Thoracic aorta (tissue), 2 donors: Measurements from ENCODE around the gene MTERF1. TPM values are rescaled to one million over a fixed set of nuclear protein-coding genes. Genes with fewer than 3 reads are reported as not detected.

Source experiments
- ATAC-seq: fragments of 150-250 bp; one replicate; pipeline ENCODE4 v1.8.0; 2017; ENCODE audit warnings: low read depth; ENCODE audit not compliant: insufficient number of reproducible peaks, low FRiP score
- DNase-seq: peaks from one replicate; pipeline ENCODE4 v3.0.0-alpha.2; 2020; ENCODE audit warnings: low spot score
- H3K27ac ChIP-seq, 2 donors: fragments of 200-600 bp; sonication (generic); 1 replicate in 1 of 2; 2 replicates in 1 of 2; pipeline ENCODE4 v1.5.1; 2016; ENCODE audit warnings: mild to moderate bottlenecking in 2 of 2, moderate library complexity in 2 of 2
- H3K27me3 ChIP-seq: fragments of 200-600 bp; sonication (generic); replicated peaks from 2 replicates; pipeline ENCODE4 v1.6.0; 2016; ENCODE audit warnings: mild to moderate bottlenecking; ENCODE audit not compliant: insufficient read depth
- H3K36me3 ChIP-seq: fragments of 200-600 bp; sonication (generic); one replicate; pipeline ENCODE4 v1.5.1; 2016
- H3K4me1 ChIP-seq, 2 donors: fragments of 200-600 bp; sonication (generic); 1 replicate in 1 of 2; 2 replicates in 1 of 2; pipeline versions ENCODE4 v1.5.1 to v1.6.0; 2016; ENCODE audit warnings: low read depth in 2 of 2, mild to moderate bottlenecking in 1 of 2; ENCODE audit not compliant: control insufficient read depth in 1 of 2
- H3K4me3 ChIP-seq: fragments of 200-600 bp; sonication (generic); 2 replicates; pipeline ENCODE4 v1.5.1; 2016; ENCODE audit warnings: mild to moderate bottlenecking
- H3K9me3 ChIP-seq: fragments of 200-600 bp; sonication (generic); 2 replicates; pipeline ENCODE4 v1.5.1; 2016
- total RNA-seq, 2 donors: library from RNA; depleted of rRNA; stranded (reverse); fragments of >200 nt; gene quantifications; one replicate each; pipeline versions ENCODE4 v1.1.0 to v1.2.3, GENCODE V29; 2016
- TF ChIP-seq, protein P1 (sequence below): fragments of 200-600 bp; sonication (generic); IDR thresholded peaks from one replicate; pipeline ENCODE4 v1.5.1; 2019; ENCODE audit warnings: antibody characterized with exemption

MTERF1 gene, protein sequence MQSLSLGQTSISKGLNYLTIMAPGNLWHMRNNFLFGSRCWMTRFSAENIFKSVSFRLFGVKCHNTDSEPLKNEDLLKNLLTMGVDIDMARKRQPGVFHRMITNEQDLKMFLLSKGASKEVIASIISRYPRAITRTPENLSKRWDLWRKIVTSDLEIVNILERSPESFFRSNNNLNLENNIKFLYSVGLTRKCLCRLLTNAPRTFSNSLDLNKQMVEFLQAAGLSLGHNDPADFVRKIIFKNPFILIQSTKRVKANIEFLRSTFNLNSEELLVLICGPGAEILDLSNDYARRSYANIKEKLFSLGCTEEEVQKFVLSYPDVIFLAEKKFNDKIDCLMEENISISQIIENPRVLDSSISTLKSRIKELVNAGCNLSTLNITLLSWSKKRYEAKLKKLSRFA
- total RNA-seq = 10 to 100 TPM in 1 of 2 donors, 1 to 10 TPM in 1; 6.1 to 13.3 TPM

DNA sequence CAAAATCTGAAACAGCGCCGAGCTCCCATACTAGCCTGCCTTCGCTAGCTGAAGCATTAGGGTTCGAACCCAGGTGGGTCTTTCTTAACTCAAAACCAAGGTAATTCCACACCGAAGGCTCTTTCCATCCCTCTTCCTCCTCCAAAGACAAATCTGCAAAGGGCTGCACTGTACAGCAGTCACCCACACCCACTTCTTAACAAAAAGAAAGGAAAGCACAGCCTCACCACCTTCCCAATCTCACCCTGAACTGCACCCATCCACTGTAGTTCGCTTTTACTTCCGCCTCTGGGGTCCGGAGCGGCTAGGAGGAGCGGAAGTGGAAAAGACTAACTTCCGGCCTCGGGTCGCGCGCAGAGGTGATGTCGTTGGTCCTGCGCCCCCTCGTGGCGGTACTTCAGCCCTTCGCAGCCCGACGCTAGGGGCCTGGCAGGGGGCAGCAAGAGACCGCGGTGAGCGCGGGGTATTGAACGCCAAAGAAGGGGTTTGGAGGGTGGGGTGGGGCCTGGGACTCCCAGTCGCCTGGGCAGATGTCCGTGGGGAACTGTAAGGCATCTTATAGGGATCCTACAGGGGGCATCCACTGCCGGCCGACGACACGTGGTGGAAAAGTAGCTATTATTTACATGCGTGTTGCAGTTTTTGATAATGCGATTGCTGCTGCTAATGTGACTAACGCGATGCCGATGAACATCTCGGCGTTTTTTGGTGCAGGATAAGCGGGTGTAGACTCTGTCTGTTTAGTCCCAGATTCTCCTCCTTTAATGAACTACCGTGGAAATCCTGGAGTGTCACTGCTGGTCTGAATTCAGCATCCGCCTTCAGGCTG, at the start of gene MTERF1:
Gene MTERF1, minus strand, starts transcription at position 290 of the 829 bp plus-strand sequence. CDS start 619 bp downstream, outside the sequence.
- H3K9me3 ChIP-seq = no peaks in the 10 kb centered on the region
- H3K4me3 ChIP-seq = peak within 1 kb of the TSS; percentile 76
- H3K27me3 ChIP-seq = no peaks in the 10 kb centered on the region
- TF ChIP-seq, protein P1, sequence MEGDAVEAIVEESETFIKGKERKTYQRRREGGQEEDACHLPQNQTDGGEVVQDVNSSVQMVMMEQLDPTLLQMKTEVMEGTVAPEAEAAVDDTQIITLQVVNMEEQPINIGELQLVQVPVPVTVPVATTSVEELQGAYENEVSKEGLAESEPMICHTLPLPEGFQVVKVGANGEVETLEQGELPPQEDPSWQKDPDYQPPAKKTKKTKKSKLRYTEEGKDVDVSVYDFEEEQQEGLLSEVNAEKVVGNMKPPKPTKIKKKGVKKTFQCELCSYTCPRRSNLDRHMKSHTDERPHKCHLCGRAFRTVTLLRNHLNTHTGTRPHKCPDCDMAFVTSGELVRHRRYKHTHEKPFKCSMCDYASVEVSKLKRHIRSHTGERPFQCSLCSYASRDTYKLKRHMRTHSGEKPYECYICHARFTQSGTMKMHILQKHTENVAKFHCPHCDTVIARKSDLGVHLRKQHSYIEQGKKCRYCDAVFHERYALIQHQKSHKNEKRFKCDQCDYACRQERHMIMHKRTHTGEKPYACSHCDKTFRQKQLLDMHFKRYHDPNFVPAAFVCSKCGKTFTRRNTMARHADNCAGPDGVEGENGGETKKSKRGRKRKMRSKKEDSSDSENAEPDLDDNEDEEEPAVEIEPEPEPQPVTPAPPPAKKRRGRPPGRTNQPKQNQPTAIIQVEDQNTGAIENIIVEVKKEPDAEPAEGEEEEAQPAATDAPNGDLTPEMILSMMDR = peak; percentile 94
- H3K27ac ChIP-seq = no peak within 1 kb of the TSS
- peaks cover 4 to 16% of the 10 kb centered on the region in 2 donors for H3K4me1 ChIP-seq
- DNase-seq = peak; percentile 71
- H3K36me3 ChIP-seq = no peaks in the 10 kb centered on the region
- peak; percentile 91 for ATAC-seq

DNA sequence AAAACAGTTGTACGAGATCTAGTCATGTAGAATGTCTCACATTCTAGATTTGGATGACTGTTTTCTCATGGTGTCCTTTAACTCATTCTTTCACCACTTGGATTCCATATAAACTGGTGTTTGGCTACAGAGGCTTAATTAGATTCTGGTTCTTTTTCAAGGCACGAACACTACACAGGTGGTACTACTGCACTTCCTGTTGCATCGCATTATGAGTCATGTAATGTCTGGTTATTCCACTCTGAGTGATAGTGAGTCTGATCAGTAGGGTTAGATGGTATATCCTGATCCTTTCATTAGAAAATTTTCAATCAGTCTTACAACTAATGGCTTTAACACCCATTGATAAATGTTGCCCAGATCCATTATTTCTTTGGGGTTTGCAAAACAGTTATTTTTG, 49.0 kb upstream of the MTERF1 start:
- no peak overlapping the region for H3K27ac ChIP-seq

DNA sequence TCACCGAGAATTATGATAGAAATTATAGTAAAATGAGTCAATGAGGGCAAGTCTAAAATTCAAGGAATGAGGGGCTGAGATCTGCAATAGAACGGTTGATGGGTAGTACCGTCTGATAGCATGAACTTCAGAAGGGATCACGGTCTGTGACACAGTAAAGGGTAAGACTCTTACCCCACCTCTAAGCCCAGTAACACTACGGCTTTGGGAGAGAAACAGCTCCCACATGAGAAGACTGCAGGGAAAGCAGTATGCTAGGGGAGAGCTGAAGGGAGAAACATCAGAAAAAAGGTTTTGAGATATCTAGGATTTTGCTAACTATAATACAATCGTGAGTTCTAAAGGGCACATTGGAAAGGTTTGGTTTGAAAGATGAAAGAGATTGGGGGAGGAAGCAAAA, 47.4 kb upstream of the MTERF1 start:
- no peaks in the 10 kb centered on the region for H3K27me3 ChIP-seq
- no peak overlapping the region for H3K4me3 ChIP-seq
- no peak overlapping the region for H3K27ac ChIP-seq
- H3K9me3 ChIP-seq = no peaks in the 10 kb centered on the region
- no peaks in the 10 kb centered on the region for H3K4me1 ChIP-seq
- TF ChIP-seq, protein P1 = no peak
- no peak for ATAC-seq
- no peak for DNase-seq
- H3K36me3 ChIP-seq = no peaks in the 10 kb centered on the region

More for the DNA sequence above, 49.0 kb upstream of the MTERF1 start:
- H3K4me1 ChIP-seq = no peaks in the 10 kb centered on the region
- ATAC-seq (no peak), DNase-seq (no peak)
- no peaks in the 10 kb centered on the region for H3K9me3 ChIP-seq
- TF ChIP-seq, protein P1 = no peak
- H3K4me3 ChIP-seq = no peak overlapping the region
- H3K27me3 ChIP-seq = no peaks in the 10 kb centered on the region
- no peaks in the 10 kb centered on the region for H3K36me3 ChIP-seq

DNA sequence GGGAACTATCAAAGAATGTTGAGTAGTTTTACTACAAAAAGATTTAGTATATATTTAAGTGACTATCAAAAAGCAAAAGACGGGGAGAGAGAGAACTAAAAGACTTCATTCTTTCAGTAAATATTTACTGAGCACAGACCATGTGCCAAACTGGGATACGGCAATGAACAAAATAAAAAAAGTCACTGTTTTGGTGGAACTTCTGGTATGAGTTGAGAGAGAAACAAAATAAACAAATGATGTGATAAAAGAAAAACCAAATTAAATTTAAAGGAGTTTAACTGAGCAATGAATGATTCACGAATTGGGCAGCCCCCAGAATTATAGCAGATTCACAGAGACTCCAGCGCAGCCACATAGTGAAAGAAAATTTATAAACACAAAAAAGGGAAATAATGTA, 42.4 kb upstream of the MTERF1 start:
- DNase-seq = no peak
- no peak overlapping the region for H3K4me3 ChIP-seq
- no peaks in the 10 kb centered on the region for H3K36me3 ChIP-seq
- H3K9me3 ChIP-seq = no peaks in the 10 kb centered on the region
- TF ChIP-seq, protein P1 = no peak
- H3K27me3 ChIP-seq = no peaks in the 10 kb centered on the region
- ATAC-seq = no peak
- H3K27ac ChIP-seq = no peak overlapping the region
- no peaks in the 10 kb centered on the region for H3K4me1 ChIP-seq

DNA sequence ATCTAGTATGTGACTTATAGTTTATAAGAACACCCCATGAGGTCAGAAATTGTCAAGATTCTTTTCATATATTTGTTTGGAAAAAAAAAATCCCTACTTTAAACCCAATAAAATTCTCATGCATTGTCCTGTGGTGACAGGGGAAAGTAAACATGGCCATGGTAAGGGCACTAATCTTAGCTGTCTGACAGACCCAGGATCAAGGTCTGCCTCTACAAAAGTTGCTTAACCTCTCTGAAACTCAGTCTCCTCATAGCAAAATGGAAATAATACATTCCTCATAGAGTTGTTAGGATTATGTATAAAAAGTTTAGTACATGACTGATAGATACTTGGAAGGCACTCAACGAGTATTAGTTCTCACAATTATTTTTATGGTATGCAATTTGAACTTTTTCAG, 37.9 kb upstream of the MTERF1 start:
- H3K9me3 ChIP-seq = no peaks in the 10 kb centered on the region
- no peaks in the 10 kb centered on the region for H3K36me3 ChIP-seq
- H3K4me3 ChIP-seq = no peak overlapping the region
- no peaks in the 10 kb centered on the region for H3K4me1 ChIP-seq
- TF ChIP-seq, protein P1 = no peak
- H3K27ac ChIP-seq = no peak overlapping the region
- no peaks in the 10 kb centered on the region for H3K27me3 ChIP-seq
- DNase-seq (no peak), ATAC-seq (no peak)
